ENCODE measurements around the gene FRYL. TPM values are rescaled to one million over a fixed set of nuclear protein-coding genes. Genes with fewer than 3 reads are reported as not detected.

FRYL gene
- total and polyA plus RNA-seq, 12 donors, result 16.5 to 64.4 (median 41.1) TPM

DNA sequence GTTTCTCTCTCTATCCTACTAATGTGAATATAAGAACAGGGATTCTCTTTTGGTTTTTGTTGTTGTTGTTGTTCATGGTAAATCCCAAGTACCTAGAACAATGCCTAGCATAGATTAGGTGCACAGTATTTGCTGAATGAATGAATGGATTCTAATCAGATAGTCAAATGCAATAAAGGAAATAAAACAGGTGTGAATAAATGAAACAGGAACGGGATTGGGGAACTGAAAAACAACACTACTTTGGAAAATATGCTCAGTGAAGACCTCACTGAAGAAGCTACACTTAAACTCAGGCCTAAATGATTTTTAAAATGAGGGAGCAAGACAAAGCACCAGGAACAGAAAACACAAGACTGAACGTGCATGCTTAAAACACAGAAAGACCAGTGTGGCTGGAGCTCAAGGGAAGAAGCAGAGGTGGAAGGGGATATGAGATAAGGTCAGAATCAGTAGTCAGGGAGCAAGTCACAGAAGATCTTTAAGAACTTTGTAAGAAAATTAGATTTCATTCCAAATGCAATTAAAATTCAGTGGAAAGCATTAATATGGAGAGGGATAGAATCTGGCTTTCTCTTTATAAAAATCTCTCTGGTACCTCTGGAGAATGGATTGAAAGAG is 145.3 kb downstream of the FRYL start:
- H3K4me3 ChIP-seq, result no peak overlapping the region
- WGBS, 4 donors, result 74 to 85% (median 80%) methylated on average over 2 of the region's 2 CpGs
- intact Hi-C loops (cut with DNase I), result no loop called here
- no peak overlapping the region for H3K27ac ChIP-seq
- TF ChIP-seq POLR2A (IDR thresholded peaks at IDR 0.05), result no peak
- TF ChIP-seq, protein P1, sequence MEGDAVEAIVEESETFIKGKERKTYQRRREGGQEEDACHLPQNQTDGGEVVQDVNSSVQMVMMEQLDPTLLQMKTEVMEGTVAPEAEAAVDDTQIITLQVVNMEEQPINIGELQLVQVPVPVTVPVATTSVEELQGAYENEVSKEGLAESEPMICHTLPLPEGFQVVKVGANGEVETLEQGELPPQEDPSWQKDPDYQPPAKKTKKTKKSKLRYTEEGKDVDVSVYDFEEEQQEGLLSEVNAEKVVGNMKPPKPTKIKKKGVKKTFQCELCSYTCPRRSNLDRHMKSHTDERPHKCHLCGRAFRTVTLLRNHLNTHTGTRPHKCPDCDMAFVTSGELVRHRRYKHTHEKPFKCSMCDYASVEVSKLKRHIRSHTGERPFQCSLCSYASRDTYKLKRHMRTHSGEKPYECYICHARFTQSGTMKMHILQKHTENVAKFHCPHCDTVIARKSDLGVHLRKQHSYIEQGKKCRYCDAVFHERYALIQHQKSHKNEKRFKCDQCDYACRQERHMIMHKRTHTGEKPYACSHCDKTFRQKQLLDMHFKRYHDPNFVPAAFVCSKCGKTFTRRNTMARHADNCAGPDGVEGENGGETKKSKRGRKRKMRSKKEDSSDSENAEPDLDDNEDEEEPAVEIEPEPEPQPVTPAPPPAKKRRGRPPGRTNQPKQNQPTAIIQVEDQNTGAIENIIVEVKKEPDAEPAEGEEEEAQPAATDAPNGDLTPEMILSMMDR (IDR thresholded peaks at IDR 0.05), result no peak
- no peaks in the 10 kb centered on the region for H3K27me3 ChIP-seq
- peaks cover 0 to 29% of the 10 kb centered on the region in 2 donors for H3K4me1 ChIP-seq (replicated peaks in 1 of 2)
- no peaks in the 10 kb centered on the region for H3K36me3 ChIP-seq (replicated peaks in 1 of 2)
- DNase-seq, result no peak
- no peaks in the 10 kb centered on the region for H3K9me3 ChIP-seq (replicated peaks in 1 of 3)

DNA sequence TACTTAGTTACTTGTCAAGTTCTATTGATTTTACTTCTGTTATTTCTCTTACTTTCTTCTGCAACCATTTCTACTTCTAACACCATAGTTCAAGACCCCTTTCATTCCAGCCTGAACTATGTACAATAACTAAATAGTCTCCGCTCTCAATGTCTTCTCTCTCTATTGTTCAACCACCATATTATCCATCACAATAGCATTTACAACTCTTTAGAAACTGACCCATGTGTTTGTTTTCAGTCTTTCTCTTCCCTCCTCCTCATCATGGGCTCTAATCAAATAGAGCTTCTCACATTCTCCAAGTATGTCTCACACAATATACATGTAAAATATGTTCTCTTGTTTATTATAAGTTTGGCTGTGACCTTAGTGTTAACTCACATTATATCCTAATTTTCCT is 146.4 kb downstream of the FRYL start:
- H3K27ac ChIP-seq, result no peak overlapping the region
- intact Hi-C loops (cut with DNase I), result no loop called here
- H3K36me3 ChIP-seq (replicated peaks in 1 of 2), result no peaks in the 10 kb centered on the region
- WGBS, 4 donors, result 97 to 100% (median 98%) methylated on average over 1 of the region's 1 CpG
- no peaks in the 10 kb centered on the region for H3K9me3 ChIP-seq (replicated peaks in 1 of 3)
- TF ChIP-seq, protein P1 (IDR thresholded peaks at IDR 0.05), result no peak
- H3K27me3 ChIP-seq, result no peaks in the 10 kb centered on the region
- H3K4me1 ChIP-seq (replicated peaks in 1 of 2), result peaks cover 0 to 27% of the 10 kb centered on the region in 2 donors
- DNase-seq, result no peak
- no peak overlapping the region for H3K4me3 ChIP-seq

DNA sequence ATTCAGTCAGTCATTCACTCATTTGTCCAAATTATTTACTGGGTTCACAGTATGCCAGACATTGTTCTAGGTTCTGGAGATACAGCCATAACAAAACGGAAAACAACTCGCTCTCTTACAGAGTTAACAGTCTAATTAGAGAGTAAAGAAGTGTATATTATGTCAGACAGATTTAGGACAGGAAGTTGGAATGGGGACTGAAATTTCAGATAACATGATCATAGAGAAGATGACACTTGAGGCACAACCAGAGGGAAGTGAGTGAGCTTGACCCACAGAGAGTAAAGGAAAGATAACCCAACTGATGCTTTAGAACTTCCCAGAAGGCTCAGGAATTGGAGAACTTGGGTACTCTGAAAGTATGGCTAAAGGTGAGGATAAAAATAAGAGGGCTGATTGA is 150.6 kb downstream of the FRYL start:
- no peak overlapping the region for H3K4me3 ChIP-seq
- peaks cover 0 to 5% of the 10 kb centered on the region in 2 donors for H3K4me1 ChIP-seq (replicated peaks in 1 of 2)
- TF ChIP-seq, protein P1 (IDR thresholded peaks at IDR 0.05), result no peak
- TF ChIP-seq POLR2A (IDR thresholded peaks at IDR 0.05), result no peak
- DNase-seq, result no peak
- no peaks in the 10 kb centered on the region for H3K9me3 ChIP-seq (replicated peaks in 1 of 3)
- no peaks in the 10 kb centered on the region for H3K27me3 ChIP-seq
- intact Hi-C loops (cut with DNase I), result no loop called here
- H3K36me3 ChIP-seq (replicated peaks in 1 of 2), result no peaks in the 10 kb centered on the region
- WGBS, 4 donors, result 72 to 94% (median 86%) methylated on average over 2 of the region's 2 CpGs
- no peak overlapping the region for H3K27ac ChIP-seq

DNA sequence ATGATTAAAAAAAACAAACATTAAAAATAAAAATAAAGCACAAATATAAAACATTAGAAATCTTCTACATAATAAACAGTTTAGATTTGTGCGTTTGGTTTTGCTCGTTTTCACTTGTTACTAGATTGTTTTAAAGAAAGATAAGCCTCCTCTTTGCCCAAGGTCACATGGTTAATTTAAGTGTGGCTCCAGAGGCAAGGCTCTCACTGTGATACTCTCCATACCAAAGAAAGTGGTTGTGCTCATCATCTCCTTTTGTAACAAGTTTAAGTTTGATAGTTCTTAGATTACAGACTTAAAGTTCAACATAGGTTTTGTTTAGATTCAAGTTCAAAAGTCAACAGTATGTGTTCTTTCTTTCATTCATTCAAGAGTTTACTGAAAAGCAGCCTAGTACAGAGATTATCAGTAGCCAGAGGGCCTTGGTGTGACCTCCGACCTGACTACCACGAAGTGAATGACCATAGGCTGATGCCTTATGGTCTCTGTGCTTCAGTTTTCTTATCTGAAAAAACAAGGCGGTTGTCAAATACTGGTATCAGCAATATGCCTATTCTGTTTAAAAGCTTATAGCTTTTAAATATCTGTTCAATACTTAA is 156.8 kb downstream of the FRYL start:
- 54 to 62% (median 58%) methylated on average over 5 of the region's 5 CpGs for WGBS, 4 donors
- no peaks in the 10 kb centered on the region for H3K27me3 ChIP-seq
- DNase-seq, result no peak
- H3K4me3 ChIP-seq, result no peak overlapping the region
- no peaks in the 10 kb centered on the region for H3K36me3 ChIP-seq (replicated peaks in 1 of 2)
- H3K9me3 ChIP-seq (replicated peaks in 1 of 3), result no peaks in the 10 kb centered on the region
- intact Hi-C loops (cut with DNase I), result no loop called here
- H3K27ac ChIP-seq, result no peak overlapping the region
- H3K4me1 ChIP-seq (replicated peaks in 1 of 2), result no peaks in the 10 kb centered on the region
- no peak for TF ChIP-seq POLR2A (IDR thresholded peaks at IDR 0.05)
- TF ChIP-seq, protein P1 (IDR thresholded peaks at IDR 0.05), result no peak

All from adrenal gland (tissue), 12 donors.